Measurements from ENCODE around the gene STARD13.

The STARD13 gene

GRCh38 chr13:33107361-33107760 is 178.2 kb downstream of the STARD13 start:
- Histone ChIP-seq H3K27ac (ENCODE audit: low read length) (no peak overlapping the region), H3K4me3 (ENCODE audit: low read length) (no peak overlapping the region), H3K9me3 (ENCODE audit: control insufficient read depth, insufficient read depth, low read length) (no peaks in the 10 kb centered on the region), H3K4me1 (ENCODE audit: control insufficient read depth, insufficient read depth, low read length) (no peaks in the 10 kb centered on the region), H3K27me3 (ENCODE audit: control insufficient read depth, insufficient read depth, low read length) (no peaks in the 10 kb centered on the region), H3K36me3 (ENCODE audit: control insufficient read depth, insufficient read depth, low read length) (no peaks in the 10 kb centered on the region)
- no peak for DNase-seq (ENCODE audit: low read depth, low spot score)
- no CpG with 5 or more reads among the region's 2 CpGs for WGBS (ENCODE audit: insufficient coverage, insufficient read length)

- no CpG with 5 or more reads among the region's 7 CpGs for WGBS (ENCODE audit: insufficient coverage, insufficient read length)
- Histone ChIP-seq H3K36me3 (ENCODE audit: control insufficient read depth, insufficient read depth, low read length) (no peaks in the 10 kb centered on the region), H3K9me3 (ENCODE audit: control insufficient read depth, insufficient read depth, low read length) (no peaks in the 10 kb centered on the region)
Observed at GRCh38 chr13:33106656-33107360, 178.7 kb downstream of the STARD13 start.

GRCh38 chr13:33105387-33106005 is 180.1 kb downstream of the STARD13 start:
- no peak overlapping the region for H3K4me3 ChIP-seq (ENCODE audit: low read length)
- no peaks in the 10 kb centered on the region for H3K9me3 ChIP-seq (ENCODE audit: control insufficient read depth, insufficient read depth, low read length)
- DNase-seq (ENCODE audit: low read depth, low spot score), result no peak
- no peaks in the 10 kb centered on the region for H3K4me1 ChIP-seq (ENCODE audit: control insufficient read depth, insufficient read depth, low read length)
- 100% methylated on average over 1 of the region's 9 CpGs for WGBS (ENCODE audit: insufficient coverage, insufficient read length)
- H3K27ac ChIP-seq (ENCODE audit: low read length), result no peak overlapping the region
- no peaks in the 10 kb centered on the region for H3K36me3 ChIP-seq (ENCODE audit: control insufficient read depth, insufficient read depth, low read length)
- no peaks in the 10 kb centered on the region for H3K27me3 ChIP-seq (ENCODE audit: control insufficient read depth, insufficient read depth, low read length)

More at GRCh38 chr13:33106656-33107360, 178.7 kb downstream of the STARD13 start:
- Histone ChIP-seq H3K27me3 (ENCODE audit: control insufficient read depth, insufficient read depth, low read length) (no peaks in the 10 kb centered on the region), H3K27ac (ENCODE audit: low read length) (no peak overlapping the region), H3K4me3 (ENCODE audit: low read length) (no peak overlapping the region), H3K4me1 (ENCODE audit: control insufficient read depth, insufficient read depth, low read length) (no peaks in the 10 kb centered on the region)
- no peak for DNase-seq (ENCODE audit: low read depth, low spot score)

- no CpG with 5 or more reads among the region's 4 CpGs for WGBS (ENCODE audit: insufficient coverage, insufficient read length)
- Histone ChIP-seq H3K36me3 (ENCODE audit: control insufficient read depth, insufficient read depth, low read length) (no peaks in the 10 kb centered on the region), H3K27ac (ENCODE audit: low read length) (no peak overlapping the region), H3K9me3 (ENCODE audit: control insufficient read depth, insufficient read depth, low read length) (no peaks in the 10 kb centered on the region), H3K4me1 (ENCODE audit: control insufficient read depth, insufficient read depth, low read length) (no peaks in the 10 kb centered on the region), H3K27me3 (ENCODE audit: control insufficient read depth, insufficient read depth, low read length) (no peaks in the 10 kb centered on the region), H3K4me3 (ENCODE audit: low read length) (no peak overlapping the region)
- no peak for DNase-seq (ENCODE audit: low read depth, low spot score)
Observed at GRCh38 chr13:33103457-33103856, 182.1 kb downstream of the STARD13 start.

- Histone ChIP-seq H3K9me3 (ENCODE audit: control insufficient read depth, insufficient read depth, low read length) (no peaks in the 10 kb centered on the region), H3K4me3 (ENCODE audit: low read length) (no peak overlapping the region), H3K27me3 (ENCODE audit: control insufficient read depth, insufficient read depth, low read length) (no peaks in the 10 kb centered on the region), H3K36me3 (ENCODE audit: control insufficient read depth, insufficient read depth, low read length) (no peaks in the 10 kb centered on the region), H3K27ac (ENCODE audit: low read length) (no peak overlapping the region), H3K4me1 (ENCODE audit: control insufficient read depth, insufficient read depth, low read length) (no peaks in the 10 kb centered on the region)
- DNase-seq (ENCODE audit: low read depth, low spot score), result no peak
- no CpG with 5 or more reads among the region's 2 CpGs for WGBS (ENCODE audit: insufficient coverage, insufficient read length)
Observed at GRCh38 chr13:33101835-33102234, 183.7 kb downstream of the STARD13 start.

GRCh38 chr13:33100886-33101285 is 184.7 kb downstream of the STARD13 start:
- no peaks in the 10 kb centered on the region for H3K9me3 ChIP-seq (ENCODE audit: control insufficient read depth, insufficient read depth, low read length)
- no peak overlapping the region for H3K4me3 ChIP-seq (ENCODE audit: low read length)
- H3K27me3 ChIP-seq (ENCODE audit: control insufficient read depth, insufficient read depth, low read length), result no peaks in the 10 kb centered on the region
- H3K27ac ChIP-seq (ENCODE audit: low read length), result no peak overlapping the region
- H3K36me3 ChIP-seq (ENCODE audit: control insufficient read depth, insufficient read depth, low read length), result no peaks in the 10 kb centered on the region
- no peaks in the 10 kb centered on the region for H3K4me1 ChIP-seq (ENCODE audit: control insufficient read depth, insufficient read depth, low read length)
- WGBS (ENCODE audit: insufficient coverage, insufficient read length), result no CpG with 5 or more reads among the region's 3 CpGs
- no peak for DNase-seq (ENCODE audit: low read depth, low spot score)

- Histone ChIP-seq H3K4me3 (ENCODE audit: low read length) (no peak overlapping the region), H3K9me3 (ENCODE audit: control insufficient read depth, insufficient read depth, low read length) (no peaks in the 10 kb centered on the region), H3K36me3 (ENCODE audit: control insufficient read depth, insufficient read depth, low read length) (no peaks in the 10 kb centered on the region), H3K4me1 (ENCODE audit: control insufficient read depth, insufficient read depth, low read length) (no peaks in the 10 kb centered on the region), H3K27me3 (ENCODE audit: control insufficient read depth, insufficient read depth, low read length) (no peaks in the 10 kb centered on the region), H3K27ac (ENCODE audit: low read length) (no peak overlapping the region)
- DNase-seq (ENCODE audit: low read depth, low spot score), result no peak
- no CpG with 5 or more reads among the region's 3 CpGs for WGBS (ENCODE audit: insufficient coverage, insufficient read length)
Observed at GRCh38 chr13:33099860-33100259, 185.7 kb downstream of the STARD13 start.

GRCh38 chr13:33096886-33097605 is 188.5 kb downstream of the STARD13 start:
- WGBS (ENCODE audit: insufficient coverage, insufficient read length), result no CpG with 5 or more reads among the region's 2 CpGs
- Histone ChIP-seq H3K4me3 (ENCODE audit: low read length) (no peak overlapping the region), H3K27me3 (ENCODE audit: control insufficient read depth, insufficient read depth, low read length) (no peaks in the 10 kb centered on the region), H3K9me3 (ENCODE audit: control insufficient read depth, insufficient read depth, low read length) (no peaks in the 10 kb centered on the region), H3K27ac (ENCODE audit: low read length) (no peak overlapping the region), H3K36me3 (ENCODE audit: control insufficient read depth, insufficient read depth, low read length) (no peaks in the 10 kb centered on the region), H3K4me1 (ENCODE audit: control insufficient read depth, insufficient read depth, low read length) (peaks cover 3% of the 10 kb centered on the region; the same call in 1 of the 2 replicates)
- no peak for DNase-seq (ENCODE audit: low read depth, low spot score)

GRCh38 chr13:33092073-33092987 is 193.2 kb downstream of the STARD13 start:
- WGBS (ENCODE audit: insufficient coverage, insufficient read length), result no CpG with 5 or more reads among the region's 11 CpGs
- Histone ChIP-seq H3K27me3 (ENCODE audit: control insufficient read depth, insufficient read depth, low read length) (no peaks in the 10 kb centered on the region), H3K4me3 (ENCODE audit: low read length) (no peak overlapping the region), H3K9me3 (ENCODE audit: control insufficient read depth, insufficient read depth, low read length) (no peaks in the 10 kb centered on the region), H3K27ac (ENCODE audit: low read length) (no peak overlapping the region), H3K36me3 (ENCODE audit: control insufficient read depth, insufficient read depth, low read length) (no peaks in the 10 kb centered on the region), H3K4me1 (ENCODE audit: control insufficient read depth, insufficient read depth, low read length) (peaks cover 3% of the 10 kb centered on the region; the same call in 1 of the 2 replicates)
- DNase-seq (ENCODE audit: low read depth, low spot score), result no peak

- Histone ChIP-seq H3K4me3 (ENCODE audit: low read length) (no peak overlapping the region), H3K36me3 (ENCODE audit: control insufficient read depth, insufficient read depth, low read length) (no peaks in the 10 kb centered on the region), H3K9me3 (ENCODE audit: control insufficient read depth, insufficient read depth, low read length) (no peaks in the 10 kb centered on the region), H3K27me3 (ENCODE audit: control insufficient read depth, insufficient read depth, low read length) (no peaks in the 10 kb centered on the region), H3K27ac (ENCODE audit: low read length) (no peak overlapping the region), H3K4me1 (ENCODE audit: control insufficient read depth, insufficient read depth, low read length) (peaks cover 3% of the 10 kb centered on the region; the same call in 1 of the 2 replicates)
- no peak for DNase-seq (ENCODE audit: low read depth, low spot score)
- WGBS (ENCODE audit: insufficient coverage, insufficient read length), result no CpG with 5 or more reads among the region's 5 CpGs
Observed at GRCh38 chr13:33091415-33091774, 194.2 kb downstream of the STARD13 start.

Measured in iPS DF 6.9 (cell line).